NCI-H2171 treated with DMSO at 0.1 percent for 48 hours (cell line): Measurements from ENCODE around the gene SLC7A4.

Experiments
- DNase-seq: peaks from one replicate; lab custom pipeline; 2025; lab: John Stamatoyannopoulos, UW

The SLC7A4 gene

GRCh38 chr22:20986365-20986764 is 46.0 kb downstream of the SLC7A4 start:
- DNase-seq = no peak

GRCh38 chr22:20985720-20986119 is 46.6 kb downstream of the SLC7A4 start:
- no peak for DNase-seq

GRCh38 chr22:20983081-20983771 is 49.1 kb downstream of the SLC7A4 start:
- no peak for DNase-seq

GRCh38 chr22:20982563-20982882 is 49.8 kb downstream of the SLC7A4 start:
- no peak for DNase-seq

GRCh38 chr22:20981787-20982562 is 50.4 kb downstream of the SLC7A4 start, which contains the start of gene LZTR1:
Gene LZTR1, plus strand, starts transcription at chr22:20982297. Its CDS starts 75 bp downstream, at chr22:20982372.
- peak; percentile 85 for DNase-seq

- DNase-seq = peak; percentile 22
Observed at GRCh38 chr22:20980938-20981722, 51.2 kb downstream of the SLC7A4 start.

- DNase-seq = no peak
Observed at GRCh38 chr22:20980523-20980922, 51.8 kb downstream of the SLC7A4 start.

GRCh38 chr22:20979940-20980453 is 52.4 kb downstream of the SLC7A4 start:
- no peak for DNase-seq

- no peak for DNase-seq
Observed at GRCh38 chr22:20979243-20979809, 53.0 kb downstream of the SLC7A4 start.
